Fibroblast of lung (primary cell): ENCODE results near the gene PDE4D. TPM values are rescaled to one million over a fixed set of nuclear protein-coding genes. Genes with fewer than 3 reads are reported as not detected.

Source experiments
- DNase-seq, 2 donors: peaks; one replicate each; pipeline versions ENCODE4 v3.0.0 to v3.0.0-alpha.2; 2010; ENCODE audit warnings: low read depth in 2 of 2
- H2AFZ ChIP-seq: 2 replicates; pipeline ENCODE4 v1.5.1; 2012; ENCODE audit warnings: low read length, control low read depth, inconsistent platforms
- H3K27ac ChIP-seq: 2 replicates; pipeline ENCODE4 v1.5.1; 2011; ENCODE audit warnings: low read length, control low read depth; ENCODE audit not compliant: insufficient read depth
- H3K27me3 ChIP-seq: 2 replicates; pipeline ENCODE4 v1.5.1; 2011; ENCODE audit warnings: mild to moderate bottlenecking, low read length; ENCODE audit not compliant: control insufficient read depth, insufficient read depth
- H3K36me3 ChIP-seq: 2 replicates; pipeline ENCODE4 v1.5.1; 2011; ENCODE audit warnings: low read length; ENCODE audit not compliant: control insufficient read depth, insufficient read depth
- H3K4me1 ChIP-seq: 2 replicates; pipeline ENCODE4 v1.5.1; 2011; ENCODE audit warnings: low read length; ENCODE audit not compliant: control insufficient read depth, insufficient read depth; ENCODE audit errors: extremely low read depth
- H3K4me2 ChIP-seq: 2 replicates; pipeline ENCODE4 v1.5.1; 2011; ENCODE audit warnings: low read length, control low read depth; ENCODE audit not compliant: insufficient read depth; ENCODE audit errors: extremely low read depth
- H3K4me3 ChIP-seq, 4 experiments: fragments of 200-600 bp in 1 of 4; sonication (generic) in 1 of 4; replicated peaks in 1 of 4; 2 replicates each; pipeline ENCODE4 v1.5.1; 2011 to 2016; ENCODE audit warnings: low read length in 4 of 4, low read depth in 3 of 4, mild to moderate bottlenecking in 3 of 4, control low read depth in 2 of 4, inconsistent platforms in 1 of 4, mixed read lengths in 1 of 4; ENCODE audit not compliant: insufficient read depth in 1 of 4; ENCODE audit errors: control extremely low read depth in 1 of 4
- H3K79me2 ChIP-seq: 2 replicates; pipeline ENCODE4 v1.5.1; 2012; ENCODE audit warnings: mild to moderate bottlenecking, low read length, inconsistent platforms; ENCODE audit not compliant: control insufficient read depth, insufficient read depth
- H3K9ac ChIP-seq: 2 replicates; pipeline ENCODE4 v1.5.1; 2011; ENCODE audit warnings: mild to moderate bottlenecking, low read length, control low read depth; ENCODE audit not compliant: insufficient read depth
- H3K9me3 ChIP-seq: 2 replicates; pipeline ENCODE4 v1.5.1; 2012; ENCODE audit warnings: low read depth, low read length; ENCODE audit not compliant: control insufficient read depth, insufficient read depth
- H4K20me1 ChIP-seq: 2 replicates; pipeline ENCODE4 v1.5.1; 2011; ENCODE audit warnings: low read length; ENCODE audit not compliant: control insufficient read depth, insufficient read depth; ENCODE audit errors: extremely low read depth
- EZH2 ChIP-seq: IDR thresholded peaks from 2 replicates; pipeline ENCODE4 v1.5.1; 2012; ENCODE audit warnings: low read length, control low read depth, mild to moderate bottlenecking; ENCODE audit errors: missing control alignments
- polyA plus RNA-seq, 2 donors: library from polyadenylated mRNA; depleted of rRNA in 1 of 2; stranded (reverse) in 1 of 2; unstranded in 1 of 2; fragments of >200 nt; gene quantifications; 2 replicates each; pipeline ENCODE4 v1.2.1, GENCODE V29; 2011 to 2012; ENCODE audit warnings: missing spikeins in 1 of 2
- total RNA-seq: library from RNA; depleted of rRNA; stranded (reverse); fragments of >200 nt; gene quantifications from 2 replicates; pipeline ENCODE4 v1.2.1, GENCODE V29; 2014
- TF ChIP-seq, protein P1 (sequence below), 2 donors: IDR thresholded peaks in 1 of 2; conservative IDR thresholded peaks in 1 of 2; 1 replicate in 1 of 2; 2 replicates in 1 of 2; pipeline ENCODE4 v1.5.1; 2011 to 2012; ENCODE audit warnings: low read length in 2 of 2, control low read depth in 1 of 2, inconsistent platforms in 1 of 2, low read depth in 1 of 2, mild to moderate bottlenecking in 1 of 2

PDE4D gene
- total and polyA plus RNA-seq, 2 donors (not counting 1 experiment from before 2014, with no cell fraction given) = 2.1 to 8.3 TPM

DNA sequence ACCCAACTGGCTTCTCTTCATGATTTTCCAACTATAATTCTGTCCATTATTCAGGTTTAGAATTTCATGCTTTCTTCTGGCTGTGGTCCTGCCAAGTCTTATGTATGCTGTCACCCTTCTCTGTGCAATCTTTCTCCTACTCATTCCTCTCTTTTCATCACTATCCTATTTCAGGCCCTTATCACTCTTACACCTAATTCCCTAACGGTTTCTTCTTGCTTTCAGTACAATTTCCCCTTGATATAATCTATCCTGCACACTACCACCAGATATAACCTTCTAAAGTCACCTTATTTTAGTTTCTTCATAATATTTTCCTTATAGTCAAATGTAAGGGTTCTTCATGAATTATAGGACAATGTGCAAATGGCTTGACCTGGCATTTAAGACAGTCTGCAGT lies 874.4 kb downstream of the PDE4D start:
- Histone ChIP-seq H3K36me3 (no peaks in the 10 kb centered on the region), H3K9me3 (no peaks in the 10 kb centered on the region), H3K4me2 (no peak overlapping the region), H3K9ac (no peak overlapping the region), H3K4me3 (no peak overlapping the region), H3K27me3 (no peaks in the 10 kb centered on the region), H4K20me1 (no peaks in the 10 kb centered on the region), H3K4me1 (no peaks in the 10 kb centered on the region), H3K79me2 (no peaks in the 10 kb centered on the region), H3K27ac (no peak overlapping the region), H2AFZ (no peak overlapping the region)
- DNase-seq = no peak
- TF ChIP-seq, protein P1, sequence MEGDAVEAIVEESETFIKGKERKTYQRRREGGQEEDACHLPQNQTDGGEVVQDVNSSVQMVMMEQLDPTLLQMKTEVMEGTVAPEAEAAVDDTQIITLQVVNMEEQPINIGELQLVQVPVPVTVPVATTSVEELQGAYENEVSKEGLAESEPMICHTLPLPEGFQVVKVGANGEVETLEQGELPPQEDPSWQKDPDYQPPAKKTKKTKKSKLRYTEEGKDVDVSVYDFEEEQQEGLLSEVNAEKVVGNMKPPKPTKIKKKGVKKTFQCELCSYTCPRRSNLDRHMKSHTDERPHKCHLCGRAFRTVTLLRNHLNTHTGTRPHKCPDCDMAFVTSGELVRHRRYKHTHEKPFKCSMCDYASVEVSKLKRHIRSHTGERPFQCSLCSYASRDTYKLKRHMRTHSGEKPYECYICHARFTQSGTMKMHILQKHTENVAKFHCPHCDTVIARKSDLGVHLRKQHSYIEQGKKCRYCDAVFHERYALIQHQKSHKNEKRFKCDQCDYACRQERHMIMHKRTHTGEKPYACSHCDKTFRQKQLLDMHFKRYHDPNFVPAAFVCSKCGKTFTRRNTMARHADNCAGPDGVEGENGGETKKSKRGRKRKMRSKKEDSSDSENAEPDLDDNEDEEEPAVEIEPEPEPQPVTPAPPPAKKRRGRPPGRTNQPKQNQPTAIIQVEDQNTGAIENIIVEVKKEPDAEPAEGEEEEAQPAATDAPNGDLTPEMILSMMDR (conservative IDR thresholded peaks at IDR 0.05 in 1 of 2, IDR thresholded peaks at IDR 0.05 in 1 of 2; ENCODE audit: low read depth in 1 of 2, low read length in 2 of 2) = no peak
- no peak for TF ChIP-seq EZH2

DNA sequence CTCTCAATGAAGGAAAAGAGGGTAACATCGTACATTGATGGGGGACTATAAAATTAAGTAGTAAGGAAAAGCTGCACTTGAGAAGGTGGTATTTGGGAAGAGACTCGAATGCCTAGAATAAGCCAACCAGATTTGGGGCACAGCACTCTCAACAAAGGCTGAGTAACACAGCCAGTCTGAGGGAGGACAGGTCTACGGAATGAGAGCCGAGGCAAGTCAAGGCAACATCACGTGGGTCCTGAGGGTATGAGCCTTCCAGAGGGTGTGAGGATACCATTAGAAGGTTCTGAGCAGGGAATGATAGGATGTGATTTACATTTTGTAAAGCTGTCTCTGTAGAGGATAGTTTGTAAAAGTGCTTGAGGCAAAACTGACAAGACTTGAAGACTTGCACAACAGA lies 876.6 kb downstream of the PDE4D start:
- Histone ChIP-seq H3K36me3 (no peaks in the 10 kb centered on the region), H3K79me2 (no peaks in the 10 kb centered on the region), H3K9ac (no peak overlapping the region), H3K4me1 (no peaks in the 10 kb centered on the region), H3K27me3 (no peaks in the 10 kb centered on the region), H4K20me1 (no peaks in the 10 kb centered on the region), H3K9me3 (no peaks in the 10 kb centered on the region), H3K27ac (no peak overlapping the region), H3K4me2 (no peak overlapping the region), H2AFZ (no peak overlapping the region), H3K4me3 (no peak overlapping the region)
- no peak for DNase-seq
- TF ChIP-seq, protein P1 (conservative IDR thresholded peaks at IDR 0.05 in 1 of 2, IDR thresholded peaks at IDR 0.05 in 1 of 2; ENCODE audit: low read depth in 1 of 2, low read length in 2 of 2) = no peak
- TF ChIP-seq EZH2 = no peak

DNA sequence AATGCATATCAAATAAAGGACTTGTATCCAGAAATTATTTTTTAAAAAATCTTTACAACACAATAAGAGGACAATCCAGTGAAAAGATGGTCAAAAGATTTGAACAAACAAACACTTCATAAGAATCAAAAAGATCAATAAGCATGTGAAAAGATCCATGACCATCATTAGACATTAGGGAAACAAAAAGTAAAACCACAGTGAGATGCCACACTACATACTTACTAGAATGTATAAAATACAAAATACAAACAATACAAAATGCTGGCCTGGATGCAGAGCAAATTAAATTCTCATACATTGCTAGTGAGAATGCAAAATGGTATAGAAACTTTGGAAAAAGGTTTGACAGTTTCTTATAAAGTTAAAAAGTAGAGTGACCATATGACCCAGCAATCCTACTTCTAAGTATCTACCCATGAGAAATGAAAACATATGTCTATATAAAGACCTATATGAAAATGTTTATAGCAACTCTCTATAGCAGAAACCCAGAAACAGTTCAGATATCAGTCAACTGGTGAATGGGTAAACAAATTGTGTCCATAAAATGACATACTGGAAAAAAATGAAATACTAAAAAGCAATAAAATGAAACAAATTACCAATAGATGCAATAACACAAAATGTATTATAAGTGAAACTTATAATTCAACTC lies 884.6 kb downstream of the PDE4D start:
- Histone ChIP-seq H3K4me2 (no peak overlapping the region), H4K20me1 (no peaks in the 10 kb centered on the region), H2AFZ (no peak overlapping the region), H3K4me3 (no peak overlapping the region), H3K79me2 (no peaks in the 10 kb centered on the region), H3K9ac (no peak overlapping the region), H3K9me3 (no peaks in the 10 kb centered on the region), H3K4me1 (no peaks in the 10 kb centered on the region), H3K27ac (no peak overlapping the region), H3K27me3 (no peaks in the 10 kb centered on the region), H3K36me3 (no peaks in the 10 kb centered on the region)
- TF ChIP-seq, protein P1 (conservative IDR thresholded peaks at IDR 0.05 in 1 of 2, IDR thresholded peaks at IDR 0.05 in 1 of 2; ENCODE audit: low read depth in 1 of 2, low read length in 2 of 2) = no peak
- TF ChIP-seq EZH2 = no peak
- no peak for DNase-seq
